ENCODE measurements around the gene THY1.

The THY1 gene

GRCh38 chr11:119371778-119372182 lies 51.2 kb downstream of the THY1 start:
- DNase-seq (ENCODE audit: low read depth) = no peak
- peak; percentile 6 for TF ChIP-seq CTCF (IDR thresholded peaks at IDR 0.05; ENCODE audit: low read length, missing control alignments)
- H3K4me3 ChIP-seq (replicated peaks; ENCODE audit: low read depth, low read length) = no peak overlapping the region

GRCh38 chr11:119371067-119371601 lies 51.8 kb downstream of the THY1 start:
- DNase-seq (ENCODE audit: low read depth) = no peak
- no peak overlapping the region for H3K4me3 ChIP-seq (replicated peaks; ENCODE audit: low read depth, low read length)
- no peak for TF ChIP-seq CTCF (IDR thresholded peaks at IDR 0.05; ENCODE audit: low read length, missing control alignments)

GRCh38 chr11:119370486-119371046 lies 52.4 kb downstream of the THY1 start:
- no peak overlapping the region for H3K4me3 ChIP-seq (replicated peaks; ENCODE audit: low read depth, low read length)
- no peak for DNase-seq (ENCODE audit: low read depth)
- no peak for TF ChIP-seq CTCF (IDR thresholded peaks at IDR 0.05; ENCODE audit: low read length, missing control alignments)

- TF ChIP-seq CTCF (IDR thresholded peaks at IDR 0.05; ENCODE audit: low read length, missing control alignments) = no peak
- no peak overlapping the region for H3K4me3 ChIP-seq (replicated peaks; ENCODE audit: low read depth, low read length)
- no peak for DNase-seq (ENCODE audit: low read depth)
These were observed 53.6 kb downstream of the THY1 start for GRCh38 chr11:119369132-119369925.

GRCh38 chr11:119368121-119369034 lies 54.6 kb downstream of the THY1 start:
- H3K4me3 ChIP-seq (replicated peaks; ENCODE audit: low read depth, low read length) = no peak overlapping the region
- peak; percentile 25 for DNase-seq (ENCODE audit: low read depth)
- no peak for TF ChIP-seq CTCF (IDR thresholded peaks at IDR 0.05; ENCODE audit: low read length, missing control alignments)

GRCh38 chr11:119367661-119368120 lies 55.3 kb downstream of the THY1 start:
- no peak for DNase-seq (ENCODE audit: low read depth)
- no peak overlapping the region for H3K4me3 ChIP-seq (replicated peaks; ENCODE audit: low read depth, low read length)
- no peak for TF ChIP-seq CTCF (IDR thresholded peaks at IDR 0.05; ENCODE audit: low read length, missing control alignments)

Data from fibroblast of pulmonary artery (primary cell).